DOHH2 (cell line): ENCODE measurements around the gene HNRNPUL1.

Experiments
- H3F3A ChIP-seq: fragments of 200-600 bp; sonication (generic), shearing (Covaris generic); 2 replicates; pipeline ENCODE4 v1.6.0; 2016; ENCODE audit warnings: antibody characterized with exemption, mild to moderate bottlenecking; ENCODE audit not compliant: control insufficient read depth, insufficient read depth
- H3K27ac ChIP-seq: fragments of 200-600 bp; sonication (generic); 2 replicates; pipeline ENCODE4 v1.5.1; 2014; ENCODE audit warnings: low read depth, mild to moderate bottlenecking, low read length, moderate library complexity
- H3K27me3 ChIP-seq: fragments of 200-600 bp; sonication (generic); 2 replicates; pipeline ENCODE4 v1.6.1; 2014; ENCODE audit warnings: mild to moderate bottlenecking, low read length, mixed read lengths; ENCODE audit not compliant: control insufficient read depth
- H3K36me3 ChIP-seq: fragments of 200-600 bp; sonication (generic); 2 replicates; pipeline ENCODE4 v1.6.1; 2014; ENCODE audit warnings: mild to moderate bottlenecking, low read length, moderate library complexity, mixed read lengths; ENCODE audit not compliant: control insufficient read depth
- H3K4me1 ChIP-seq: fragments of 200-600 bp; sonication (generic); 2 replicates; pipeline ENCODE4 v1.6.1; 2014; ENCODE audit warnings: mild to moderate bottlenecking, low read length, mixed read lengths; ENCODE audit not compliant: control insufficient read depth
- H3K4me2 ChIP-seq: fragments of 200-600 bp; sonication (generic); 2 replicates; pipeline ENCODE4 v1.6.0; 2014; ENCODE audit warnings: mild to moderate bottlenecking, low read length, moderate library complexity
- H3K4me3 ChIP-seq: fragments of 200-600 bp; sonication (generic); 2 replicates; pipeline ENCODE4 v1.5.1; 2014; ENCODE audit warnings: mild to moderate bottlenecking, low read length, mixed read lengths
- H3K79me2 ChIP-seq: fragments of 200-600 bp; sonication (generic); 2 replicates; pipeline ENCODE4 v1.6.1; 2014; ENCODE audit warnings: mild to moderate bottlenecking, low read length, mixed read lengths; ENCODE audit not compliant: control insufficient read depth
- H3K9me2 ChIP-seq: fragments of 200-600 bp; sonication (generic); replicated peaks from 2 replicates; pipeline ENCODE4 v1.6.1; 2014; ENCODE audit warnings: mild to moderate bottlenecking, low read length, mixed read lengths; ENCODE audit not compliant: control insufficient read depth
- H3K9me3 ChIP-seq: fragments of 200-600 bp; sonication (generic); 2 replicates; pipeline ENCODE4 v1.6.1; 2014; ENCODE audit warnings: antibody characterized with exemption, low read length, mixed read lengths; ENCODE audit not compliant: control insufficient read depth, insufficient read depth
- H4K20me1 ChIP-seq: fragments of 200-600 bp; sonication (generic); 2 replicates; pipeline ENCODE4 v1.6.0; 2014; ENCODE audit warnings: low read depth, mild to moderate bottlenecking, antibody characterized with exemption, low read length, moderate library complexity; ENCODE audit not compliant: control insufficient read depth, insufficient read depth
- EZH2phosphoT487 ChIP-seq: fragments of 200-600 bp; sonication (generic); IDR thresholded peaks from 2 replicates; pipeline ENCODE4 v1.6.1; 2017; ENCODE audit warnings: borderline replicate concordance, mild to moderate bottlenecking, antibody characterized with exemption, low read length, moderate library complexity, mixed read lengths
- TF ChIP-seq, protein P1 (sequence below): fragments of 200-600 bp; sonication (generic); IDR thresholded peaks from one replicate; pipeline ENCODE4 v1.5.1; 2014; ENCODE audit warnings: antibody characterized with exemption, mild to moderate bottlenecking, low read depth, low read length; ENCODE audit not compliant: poor library complexity, severe bottlenecking

The HNRNPUL1 gene

DNA sequence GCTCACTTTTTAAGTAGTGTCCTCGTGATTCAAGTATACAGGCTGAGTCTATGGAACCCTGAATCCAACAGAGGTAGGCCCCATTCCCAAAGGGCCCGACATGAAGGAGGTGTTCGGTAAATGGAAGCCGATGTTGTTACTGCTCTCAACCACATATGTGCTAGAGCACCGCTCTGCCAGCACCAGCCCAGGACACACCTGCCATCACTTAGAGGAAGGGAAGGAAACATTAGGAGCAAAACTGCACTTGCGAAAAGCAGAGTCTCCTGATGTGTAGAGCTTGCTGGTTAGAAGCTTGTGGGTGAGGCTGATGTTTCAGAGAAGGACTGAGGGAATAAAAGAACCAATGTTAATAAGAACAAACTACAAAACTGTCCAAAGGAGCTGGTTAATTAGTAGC lies 36.4 kb downstream of the HNRNPUL1 start:
- H3K27me3 ChIP-seq, result no peaks in the 10 kb centered on the region
- peaks cover 74% of the 10 kb centered on the region for H3K4me1 ChIP-seq
- H3K27ac ChIP-seq, result 0 out of 2 replicates have a peak overlapping the region, but pooled peaks have one; percentile 0
- peaks cover 20% of the 10 kb centered on the region for H3K79me2 ChIP-seq
- H3K4me2 ChIP-seq, result no peak overlapping the region
- no peaks in the 10 kb centered on the region for H3K9me2 ChIP-seq
- no peaks in the 10 kb centered on the region for H3K9me3 ChIP-seq
- peaks cover 100% of the 10 kb centered on the region for H3K36me3 ChIP-seq
- H4K20me1 ChIP-seq, result no peaks in the 10 kb centered on the region
- no peak overlapping the region for H3K4me3 ChIP-seq
- H3F3A ChIP-seq, result peaks cover 9% of the 10 kb centered on the region
- TF ChIP-seq, protein P1, sequence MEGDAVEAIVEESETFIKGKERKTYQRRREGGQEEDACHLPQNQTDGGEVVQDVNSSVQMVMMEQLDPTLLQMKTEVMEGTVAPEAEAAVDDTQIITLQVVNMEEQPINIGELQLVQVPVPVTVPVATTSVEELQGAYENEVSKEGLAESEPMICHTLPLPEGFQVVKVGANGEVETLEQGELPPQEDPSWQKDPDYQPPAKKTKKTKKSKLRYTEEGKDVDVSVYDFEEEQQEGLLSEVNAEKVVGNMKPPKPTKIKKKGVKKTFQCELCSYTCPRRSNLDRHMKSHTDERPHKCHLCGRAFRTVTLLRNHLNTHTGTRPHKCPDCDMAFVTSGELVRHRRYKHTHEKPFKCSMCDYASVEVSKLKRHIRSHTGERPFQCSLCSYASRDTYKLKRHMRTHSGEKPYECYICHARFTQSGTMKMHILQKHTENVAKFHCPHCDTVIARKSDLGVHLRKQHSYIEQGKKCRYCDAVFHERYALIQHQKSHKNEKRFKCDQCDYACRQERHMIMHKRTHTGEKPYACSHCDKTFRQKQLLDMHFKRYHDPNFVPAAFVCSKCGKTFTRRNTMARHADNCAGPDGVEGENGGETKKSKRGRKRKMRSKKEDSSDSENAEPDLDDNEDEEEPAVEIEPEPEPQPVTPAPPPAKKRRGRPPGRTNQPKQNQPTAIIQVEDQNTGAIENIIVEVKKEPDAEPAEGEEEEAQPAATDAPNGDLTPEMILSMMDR, result no peak
- no peak for TF ChIP-seq EZH2phosphoT487

- no peaks in the 10 kb centered on the region for H3K9me2 ChIP-seq
- peak overlapping the region; percentile 35 for H3K4me3 ChIP-seq
- peaks cover 23% of the 10 kb centered on the region for H3F3A ChIP-seq
- no peaks in the 10 kb centered on the region for H3K9me3 ChIP-seq
- TF ChIP-seq, protein P1, result no peak
- TF ChIP-seq EZH2phosphoT487, result no peak
- peaks cover 8% of the 10 kb centered on the region for H3K79me2 ChIP-seq
- H3K27ac ChIP-seq, result peak overlapping the region; percentile 70
- no peaks in the 10 kb centered on the region for H4K20me1 ChIP-seq
- peaks cover 100% of the 10 kb centered on the region for H3K36me3 ChIP-seq
- no peaks in the 10 kb centered on the region for H3K27me3 ChIP-seq
- peak overlapping the region; percentile 64 for H3K4me2 ChIP-seq
- H3K4me1 ChIP-seq, result peaks cover 65% of the 10 kb centered on the region
Observed at GRCh38 chr19:41302624-41303351, 38.6 kb downstream of the HNRNPUL1 start.

- H4K20me1 ChIP-seq, result no peaks in the 10 kb centered on the region
- H3K36me3 ChIP-seq, result peaks cover 95% of the 10 kb centered on the region
- no peaks in the 10 kb centered on the region for H3K27me3 ChIP-seq
- H3K4me1 ChIP-seq, result peaks cover 65% of the 10 kb centered on the region
- peaks cover 6% of the 10 kb centered on the region; the same call in 1 of the 2 replicates for H3K79me2 ChIP-seq
- H3K4me2 ChIP-seq, result no peak overlapping the region
- H3K9me3 ChIP-seq, result no peaks in the 10 kb centered on the region
- TF ChIP-seq, protein P1, result no peak
- no peaks in the 10 kb centered on the region for H3K9me2 ChIP-seq
- no peak overlapping the region for H3K27ac ChIP-seq
- no peak overlapping the region for H3K4me3 ChIP-seq
- peaks cover 30% of the 10 kb centered on the region for H3F3A ChIP-seq
Observed at GRCh38 chr19:41303954-41304353, 39.8 kb downstream of the HNRNPUL1 start.
